Measurements from ENCODE around the gene TAS2R20.

DNA sequence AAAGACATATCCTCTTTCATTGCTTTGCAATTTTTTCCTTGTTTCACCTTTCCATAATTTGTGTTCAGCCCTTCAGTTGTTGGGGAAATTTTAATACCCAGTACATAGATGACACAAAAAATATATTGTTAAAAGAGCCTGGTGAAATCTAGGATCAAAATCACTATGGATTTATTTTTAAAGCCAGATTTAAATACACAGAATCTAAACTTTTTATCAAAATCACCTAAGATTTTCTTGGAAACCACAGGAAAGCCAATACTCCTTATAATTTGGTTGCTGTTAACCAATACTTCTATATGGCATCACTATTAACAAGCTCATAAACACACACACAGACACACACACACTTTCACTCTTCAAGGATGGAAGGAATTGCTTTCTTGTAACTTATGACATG, at the start of gene TAS2R20:
- TF ChIP-seq, protein P1, sequence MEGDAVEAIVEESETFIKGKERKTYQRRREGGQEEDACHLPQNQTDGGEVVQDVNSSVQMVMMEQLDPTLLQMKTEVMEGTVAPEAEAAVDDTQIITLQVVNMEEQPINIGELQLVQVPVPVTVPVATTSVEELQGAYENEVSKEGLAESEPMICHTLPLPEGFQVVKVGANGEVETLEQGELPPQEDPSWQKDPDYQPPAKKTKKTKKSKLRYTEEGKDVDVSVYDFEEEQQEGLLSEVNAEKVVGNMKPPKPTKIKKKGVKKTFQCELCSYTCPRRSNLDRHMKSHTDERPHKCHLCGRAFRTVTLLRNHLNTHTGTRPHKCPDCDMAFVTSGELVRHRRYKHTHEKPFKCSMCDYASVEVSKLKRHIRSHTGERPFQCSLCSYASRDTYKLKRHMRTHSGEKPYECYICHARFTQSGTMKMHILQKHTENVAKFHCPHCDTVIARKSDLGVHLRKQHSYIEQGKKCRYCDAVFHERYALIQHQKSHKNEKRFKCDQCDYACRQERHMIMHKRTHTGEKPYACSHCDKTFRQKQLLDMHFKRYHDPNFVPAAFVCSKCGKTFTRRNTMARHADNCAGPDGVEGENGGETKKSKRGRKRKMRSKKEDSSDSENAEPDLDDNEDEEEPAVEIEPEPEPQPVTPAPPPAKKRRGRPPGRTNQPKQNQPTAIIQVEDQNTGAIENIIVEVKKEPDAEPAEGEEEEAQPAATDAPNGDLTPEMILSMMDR (IDR thresholded peaks at IDR 0.05): no peak
- TF ChIP-seq POLR2A (IDR thresholded peaks at IDR 0.05): no peak
